HL-60/S4 treated with retinoic acid at 250 ng/mL for 4 days and 3 days (cell line): ENCODE measurements around the gene MVD.

Experiments used
- in situ Hi-C: fragments of 300-500 bp; cut with MboI; formaldehyde crosslinking; loops from 2 replicates; pipeline ENCODE4 v1.7.0; 2022; ENCODE audit warnings: low sequenced_read_pairs

MVD gene

DNA sequence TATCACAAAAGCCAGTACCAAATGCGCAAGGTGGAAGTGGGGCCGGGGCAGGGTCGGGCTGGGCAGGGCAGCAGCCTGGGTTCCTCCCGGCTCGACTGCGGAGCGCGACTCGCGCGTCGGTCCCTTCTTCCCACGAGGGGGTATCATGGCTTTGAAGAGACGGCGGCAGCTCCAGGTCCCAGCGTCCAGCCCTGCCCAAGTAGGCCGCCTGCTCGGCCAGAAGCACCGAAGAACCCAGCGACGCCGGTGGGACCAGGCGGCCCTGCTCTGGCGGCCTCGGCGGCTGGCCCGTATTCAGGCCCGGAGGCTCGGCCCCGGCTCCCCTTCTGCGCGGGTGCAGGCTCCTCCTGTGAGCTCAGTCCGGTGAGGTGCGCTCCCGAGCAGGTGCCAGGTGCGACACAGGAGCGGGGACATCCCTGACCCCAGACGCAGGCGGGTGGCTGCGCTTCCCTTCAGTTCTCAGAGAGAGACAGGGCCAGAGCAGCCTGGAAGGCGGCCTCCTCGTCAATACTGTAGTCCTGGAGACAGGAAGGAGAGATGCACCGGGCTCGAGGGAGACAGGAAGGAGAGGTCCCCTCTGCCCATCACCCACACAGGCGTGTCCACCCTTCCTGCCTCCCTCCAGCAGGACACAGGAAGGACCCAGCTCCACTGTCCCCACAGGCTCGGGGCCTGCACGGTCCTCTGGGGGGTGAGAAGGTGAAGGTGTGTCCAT lies 34.4 kb upstream of the MVD start:
- in situ Hi-C loops = no loop called here

GRCh38 chr16:88696441-88696840 lies 33.5 kb upstream of the MVD start:
- in situ Hi-C loops = no loop called here

- in situ Hi-C loops = no loop called here
Measured at GRCh38 chr16:88695753-88696152, 32.9 kb upstream of the MVD start.

DNA sequence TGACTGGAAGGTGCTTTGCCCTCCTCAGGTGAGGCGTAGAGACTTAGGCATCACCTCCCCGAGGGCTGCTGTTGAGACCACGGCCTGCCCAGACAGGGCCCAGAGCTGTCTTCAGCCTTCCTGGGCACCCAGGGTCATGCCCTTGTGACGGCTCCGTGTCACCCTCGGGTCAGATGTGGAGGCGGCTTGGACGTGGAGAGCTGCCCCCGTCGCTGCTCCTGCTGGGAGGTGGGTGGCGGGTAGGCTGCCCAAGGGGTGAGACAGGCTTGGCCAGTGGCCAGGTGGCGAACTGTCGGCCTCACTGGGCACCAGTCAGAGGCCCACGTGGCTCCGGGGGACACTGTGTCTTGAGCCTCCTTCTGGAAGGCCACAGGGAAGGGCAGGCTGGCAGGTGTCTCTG lies 32.3 kb upstream of the MVD start:
- in situ Hi-C loops = no loop called here

- in situ Hi-C loops = no loop called here
Measured at GRCh38 chr16:88694221-88695087, 31.6 kb upstream of the MVD start.

DNA sequence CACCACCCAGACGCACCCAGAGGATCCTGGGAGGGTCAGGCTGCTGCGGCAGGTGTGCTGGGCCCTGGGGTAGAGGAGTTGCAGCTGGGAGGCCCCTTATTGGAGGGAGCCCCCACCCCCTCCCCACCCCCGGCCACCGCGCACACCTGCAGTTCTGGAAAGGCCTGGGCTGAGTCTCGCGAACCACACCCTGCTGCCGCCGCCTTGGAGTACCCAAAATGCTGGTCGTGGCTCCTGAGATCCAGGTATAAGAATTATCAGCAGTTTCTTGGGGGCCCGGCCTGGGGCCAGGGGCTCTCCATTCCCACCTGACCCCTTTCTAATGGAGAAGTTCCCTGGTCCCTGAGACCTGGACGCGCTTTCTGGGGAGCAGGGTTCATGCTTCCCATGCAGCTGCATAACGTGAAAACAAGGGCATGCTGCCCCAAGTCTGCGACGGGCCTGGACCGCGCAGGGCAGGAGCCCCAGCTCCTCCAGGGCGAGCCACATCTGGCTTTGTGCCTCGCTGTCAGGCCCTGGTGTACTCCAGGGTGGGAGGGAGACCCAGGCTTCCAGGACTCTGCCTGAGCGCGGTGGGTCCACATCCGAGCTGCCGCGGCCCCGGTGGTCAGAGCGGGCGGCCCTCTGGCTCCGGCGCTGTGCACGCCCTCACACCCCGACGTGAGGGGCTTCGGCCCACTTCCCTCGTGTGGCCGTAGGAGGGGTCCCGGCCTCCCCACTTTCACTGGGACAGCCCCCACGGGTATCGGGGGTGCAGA lies 30.7 kb upstream of the MVD start:
- in situ Hi-C loops = no loop called here

DNA sequence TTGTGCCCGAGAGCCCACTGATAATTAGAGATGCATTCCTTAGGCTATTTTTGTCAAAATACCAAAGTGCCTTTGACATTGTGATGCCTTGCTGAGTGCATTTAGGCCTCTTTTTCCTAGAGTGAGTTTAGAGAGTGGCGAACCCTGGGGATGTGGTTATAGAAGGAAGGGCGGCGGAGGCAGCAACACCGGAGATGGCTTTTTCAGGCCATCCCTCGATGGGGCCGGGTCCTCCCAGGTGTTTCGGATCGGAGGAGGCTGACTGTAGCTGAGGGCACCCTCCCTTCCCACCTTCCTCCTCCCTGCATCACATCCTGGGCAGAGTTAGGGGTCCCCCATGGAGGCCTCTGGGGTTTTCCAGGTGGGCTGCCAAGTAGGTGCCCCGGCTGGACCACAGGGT lies 30.0 kb upstream of the MVD start:
- in situ Hi-C loops = no loop called here

DNA sequence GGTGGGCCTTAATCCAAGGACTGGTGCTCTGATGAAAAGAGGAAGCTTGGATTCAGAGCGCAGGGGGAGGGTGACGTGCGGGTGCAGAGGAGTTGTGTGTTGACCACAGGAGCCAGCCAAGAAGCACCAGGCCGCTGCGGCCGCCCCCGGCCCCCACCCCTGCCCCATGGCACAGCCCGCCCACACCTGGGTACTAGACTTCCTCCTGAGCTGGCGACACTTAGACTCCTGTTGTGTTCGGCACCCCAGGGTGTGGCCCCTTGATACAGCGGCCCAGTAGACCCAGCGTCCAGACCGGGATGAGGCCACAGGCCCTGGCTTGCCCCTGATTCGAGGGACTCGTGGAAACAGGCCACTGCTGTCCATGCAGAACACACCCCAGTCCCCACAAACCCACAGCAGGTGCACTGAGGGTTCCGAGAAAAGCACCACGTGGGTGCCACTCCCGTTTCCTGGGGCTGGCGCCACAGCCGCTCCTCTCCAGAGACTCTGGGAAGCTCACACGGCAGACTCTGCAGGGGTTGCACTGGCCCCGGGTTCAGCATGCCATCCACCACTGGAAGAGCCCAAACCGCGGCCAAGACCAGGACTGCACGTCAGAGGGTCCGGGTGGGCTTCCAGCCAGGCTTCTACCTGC lies 29.2 kb upstream of the MVD start:
- in situ Hi-C loops = no loop called here

DNA sequence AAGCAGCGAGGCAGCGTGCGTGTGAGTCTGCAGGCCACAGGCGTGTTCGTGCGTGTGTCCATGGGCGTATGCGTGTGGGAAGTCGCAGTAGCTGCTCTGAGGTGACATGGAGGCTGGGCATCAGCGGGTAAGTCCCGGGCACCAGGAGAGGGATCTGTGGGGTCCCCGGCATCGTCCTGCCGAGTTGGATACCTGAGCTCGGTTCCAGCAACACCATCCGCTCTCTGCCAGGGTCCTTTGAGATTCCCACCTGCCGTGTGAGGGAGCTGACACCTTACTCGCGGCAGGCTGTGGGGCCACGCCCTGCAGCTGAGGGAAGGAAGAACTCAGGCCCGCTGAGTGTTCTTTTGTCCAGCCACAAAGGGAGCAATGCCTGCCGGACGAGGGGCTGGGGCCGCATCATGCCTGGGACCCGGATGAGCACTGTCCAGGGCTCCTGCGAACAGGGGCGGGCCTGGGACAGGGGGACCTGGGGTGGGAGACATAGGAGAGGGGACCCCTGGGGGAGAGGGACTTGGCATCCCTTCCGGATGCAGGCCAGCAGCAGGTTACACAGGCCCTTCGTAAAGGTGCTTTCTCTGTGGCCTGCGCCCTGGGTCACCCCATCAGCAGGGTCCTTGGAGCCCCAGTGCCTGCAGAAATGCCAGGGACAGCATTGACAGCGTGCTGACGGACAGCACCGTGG lies 28.4 kb upstream of the MVD start:
- in situ Hi-C loops = no loop called here

DNA sequence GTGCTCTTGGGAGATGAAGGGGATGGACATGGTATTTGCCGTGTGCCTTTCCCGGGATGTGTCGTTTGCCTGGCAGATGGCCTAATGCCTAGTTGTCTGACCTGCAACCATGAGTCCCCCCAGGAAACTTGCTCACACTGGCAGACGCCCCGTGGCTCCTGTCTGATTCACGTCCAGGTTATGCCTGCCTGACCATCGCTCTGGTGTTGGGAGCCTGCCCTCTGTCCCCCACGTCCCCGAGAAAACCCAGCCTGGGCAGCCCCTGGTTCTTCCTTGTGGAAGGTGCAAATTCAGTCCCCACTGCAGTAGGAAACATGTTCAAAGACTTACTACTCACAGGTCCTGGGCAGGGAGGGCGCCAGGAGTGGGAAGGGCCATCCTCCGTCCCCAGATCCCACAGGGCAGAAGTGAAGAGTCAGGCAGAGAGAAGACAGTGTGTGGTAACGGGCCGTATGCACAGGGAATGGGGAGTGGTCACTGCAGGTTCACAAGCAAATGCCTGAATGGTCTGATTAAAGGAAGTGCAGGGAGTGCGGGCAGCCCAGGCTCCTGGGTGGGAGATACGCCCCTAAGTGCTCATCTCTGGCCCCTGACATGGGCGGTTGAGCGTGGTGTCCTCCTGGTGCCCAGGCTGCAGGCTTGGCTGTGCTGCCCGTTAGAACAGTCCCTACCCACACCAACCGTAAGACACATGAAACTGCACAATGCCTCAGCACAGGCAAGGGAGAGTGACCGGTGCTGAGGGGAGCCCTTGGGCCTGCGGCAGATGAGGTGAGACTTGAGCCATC lies 27.6 kb upstream of the MVD start:
- in situ Hi-C loops = no loop called here

- in situ Hi-C loops = no loop called here
Measured at GRCh38 chr16:88688013-88688778, 25.3 kb upstream of the MVD start.

DNA sequence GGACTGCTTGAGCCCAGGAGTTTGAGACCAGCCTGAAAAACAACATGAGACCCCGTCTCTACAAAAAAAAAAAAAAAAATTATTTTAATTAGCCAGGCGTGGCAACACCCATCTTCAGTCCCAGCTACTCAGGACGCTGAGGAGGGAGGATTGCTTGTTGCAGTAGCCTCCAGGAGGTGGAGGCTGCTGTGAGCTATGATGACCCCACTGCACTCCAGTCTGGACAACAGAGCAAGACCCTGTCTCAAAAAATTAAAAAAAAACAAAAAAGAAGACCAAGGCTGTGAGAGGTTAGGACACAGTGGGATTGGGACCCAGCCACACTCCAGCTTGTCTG lies 24.8 kb upstream of the MVD start:
- in situ Hi-C loops = no loop called here

- in situ Hi-C loops = no loop called here
Measured at GRCh38 chr16:88687254-88687576, 24.3 kb upstream of the MVD start.

DNA sequence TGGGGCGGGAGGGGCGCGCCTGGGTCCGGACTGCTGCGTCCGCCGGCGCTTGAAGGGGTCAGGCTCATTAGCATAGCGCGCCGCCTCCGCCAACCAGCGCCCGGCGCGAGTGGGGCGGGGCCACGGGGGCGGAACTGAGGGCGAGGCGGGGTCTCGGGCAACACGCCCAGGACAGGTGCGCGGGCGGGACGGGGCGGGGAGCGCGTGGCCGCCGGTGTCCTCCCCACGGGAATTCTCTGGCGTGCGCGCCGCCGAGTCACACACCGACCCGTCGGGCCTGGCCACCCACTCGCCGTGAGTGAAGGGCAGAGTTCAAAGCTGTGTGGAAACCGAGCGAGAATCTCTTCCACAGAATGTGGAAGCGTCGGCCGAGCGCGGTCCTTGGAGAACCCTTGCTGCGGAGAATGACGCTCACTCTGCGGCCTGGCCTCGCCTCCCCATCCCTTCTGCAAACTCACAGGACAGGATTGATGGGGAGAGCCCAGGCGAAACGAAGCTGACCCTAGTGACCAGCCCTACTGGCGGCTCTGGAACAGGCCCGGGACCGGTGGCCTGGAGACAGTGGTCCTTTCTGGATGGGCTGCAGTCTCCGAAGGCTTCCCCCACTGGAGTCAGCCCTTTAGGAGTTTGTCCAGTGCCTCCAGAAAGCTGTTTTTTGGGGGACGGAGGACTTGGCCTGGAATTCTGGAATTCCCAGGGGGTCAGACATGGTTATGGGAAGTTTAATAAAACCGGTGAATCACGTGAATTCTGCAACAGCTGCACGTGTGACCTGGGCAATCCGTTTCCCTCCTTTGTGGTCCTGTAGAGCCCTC lies 23.8 kb upstream of the MVD start, which contains the start of gene SNAI3:
TSS of gene SNAI3 (minus strand) at position 69 of the 815 bp plus-strand sequence. CDS start 101 bp downstream, outside the sequence.
- in situ Hi-C loops = no loop called here

DNA sequence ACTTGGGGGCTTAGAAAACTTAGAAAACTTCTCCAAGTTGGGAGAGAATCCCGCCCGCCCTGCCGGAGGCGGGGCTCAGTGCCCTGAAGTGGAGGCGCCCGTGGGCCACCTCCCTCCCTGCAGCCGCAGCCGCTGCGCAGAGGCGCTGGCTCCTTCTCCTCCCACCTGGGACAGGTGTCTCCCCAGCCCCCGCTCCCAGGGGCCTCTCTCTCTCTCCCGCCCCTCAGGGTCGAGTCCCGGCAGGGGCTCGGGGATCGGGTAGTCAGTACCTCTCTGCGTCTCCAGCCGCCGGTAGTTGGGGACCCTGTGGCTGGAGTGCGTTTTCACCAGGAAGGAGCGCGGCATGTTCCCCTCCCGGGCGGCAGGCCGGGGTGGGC lies 23.2 kb upstream of the MVD start:
- in situ Hi-C loops = no loop called here

- in situ Hi-C loops = no loop called here
Measured at GRCh38 chr16:88685156-88686061, 22.5 kb upstream of the MVD start.

- in situ Hi-C loops = no loop called here
Measured at GRCh38 chr16:88684569-88685155, 21.8 kb upstream of the MVD start.
